AG04449 (cell line): ENCODE measurements around the gene MINAR1.
"Not testable (repeated sequence)": the region's sequence is repeated elsewhere in the genome, so short reads cannot be mapped to it uniquely, and the experiment has no call there.

Experiments
- CTCF ChIA-PET: fragments of 350-600 bp; formaldehyde crosslinking; extraction: SDS; loops from one replicate; lab custom pipeline; 2021; ENCODE audit warnings: antibody characterized with exemption; lab: Yijun Ruan, JAX
- POLR2A ChIA-PET: fragments of 400-600, 350-600 bp; formaldehyde crosslinking; extraction: SDS; loops from one replicate; lab custom pipeline; 2020; ENCODE audit warnings: antibody characterized with exemption, inconsistent platforms; lab: Yijun Ruan, JAX
- DNase-seq: peaks from one replicate; pipeline ENCODE4 v3.0.0-alpha.2; 2010; ENCODE audit warnings: low read depth, low spot score
- H3K4me3 ChIP-seq: 2 replicates; pipeline ENCODE4 v1.5.1; 2011; ENCODE audit warnings: low read depth, mild to moderate bottlenecking, control low read depth, low read length
- TF ChIP-seq, protein P1 (sequence below): IDR thresholded peaks from one replicate; pipeline ENCODE4 v1.5.1; 2011; ENCODE audit warnings: mild to moderate bottlenecking, moderate library complexity, low read length, control low read depth, inconsistent platforms; ENCODE audit not compliant: insufficient read depth; ENCODE audit errors: missing control alignments

MINAR1 gene

GRCh38 chr15:79412010-79412409 lies 20.1 kb upstream of the MINAR1 start:
- H3K4me3 ChIP-seq: no peak overlapping the region
- POLR2A ChIA-PET: no interaction called here
- no peak for DNase-seq
- TF ChIP-seq, protein P1, sequence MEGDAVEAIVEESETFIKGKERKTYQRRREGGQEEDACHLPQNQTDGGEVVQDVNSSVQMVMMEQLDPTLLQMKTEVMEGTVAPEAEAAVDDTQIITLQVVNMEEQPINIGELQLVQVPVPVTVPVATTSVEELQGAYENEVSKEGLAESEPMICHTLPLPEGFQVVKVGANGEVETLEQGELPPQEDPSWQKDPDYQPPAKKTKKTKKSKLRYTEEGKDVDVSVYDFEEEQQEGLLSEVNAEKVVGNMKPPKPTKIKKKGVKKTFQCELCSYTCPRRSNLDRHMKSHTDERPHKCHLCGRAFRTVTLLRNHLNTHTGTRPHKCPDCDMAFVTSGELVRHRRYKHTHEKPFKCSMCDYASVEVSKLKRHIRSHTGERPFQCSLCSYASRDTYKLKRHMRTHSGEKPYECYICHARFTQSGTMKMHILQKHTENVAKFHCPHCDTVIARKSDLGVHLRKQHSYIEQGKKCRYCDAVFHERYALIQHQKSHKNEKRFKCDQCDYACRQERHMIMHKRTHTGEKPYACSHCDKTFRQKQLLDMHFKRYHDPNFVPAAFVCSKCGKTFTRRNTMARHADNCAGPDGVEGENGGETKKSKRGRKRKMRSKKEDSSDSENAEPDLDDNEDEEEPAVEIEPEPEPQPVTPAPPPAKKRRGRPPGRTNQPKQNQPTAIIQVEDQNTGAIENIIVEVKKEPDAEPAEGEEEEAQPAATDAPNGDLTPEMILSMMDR: no peak
- CTCF ChIA-PET: interaction anchor here (4.2 kb wide), 1 partner anchor 30 kb away, joined by 17 read pairs; no protein-coding TSS in a partner anchor

- ChIA-PET POLR2A (no interaction called here), CTCF (interaction anchor here (4.2 kb wide), 1 partner anchor 31 kb away, joined by 17 read pairs; no protein-coding TSS in a partner anchor)
- no peak overlapping the region for H3K4me3 ChIP-seq
- TF ChIP-seq, protein P1: no peak
- no peak for DNase-seq
These were observed 19.7 kb upstream of the MINAR1 start for GRCh38 chr15:79412429-79412828.

DNA sequence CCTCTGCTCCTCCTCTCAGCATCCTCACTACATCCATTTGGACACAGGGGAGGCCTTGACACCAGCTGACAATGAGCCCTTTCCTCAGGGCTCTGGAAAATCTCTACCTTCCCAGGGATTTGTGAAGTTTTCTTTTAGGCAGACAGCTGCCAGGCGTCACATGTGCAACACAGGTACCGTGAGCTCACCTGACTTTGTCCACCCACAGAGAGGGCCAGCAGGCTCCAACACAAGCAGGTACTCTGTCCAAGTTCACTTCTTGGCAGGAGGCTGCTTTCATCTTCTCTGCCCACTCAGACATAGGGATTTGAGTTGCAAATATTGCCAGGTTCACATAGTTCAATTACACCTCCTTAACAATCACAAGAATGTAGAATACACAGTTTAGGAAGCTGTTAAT lies 15.3 kb upstream of the MINAR1 start:
- no peak for DNase-seq
- ChIA-PET POLR2A (no interaction called here), CTCF (interaction anchor here (1.0 to 1.3 kb wide), 3 partner anchors 11 to 36 kb away, joined by 3 to 4 read pairs (median 4); no protein-coding TSS in a partner anchor)
- TF ChIP-seq, protein P1: no peak
- no peak overlapping the region for H3K4me3 ChIP-seq

DNA sequence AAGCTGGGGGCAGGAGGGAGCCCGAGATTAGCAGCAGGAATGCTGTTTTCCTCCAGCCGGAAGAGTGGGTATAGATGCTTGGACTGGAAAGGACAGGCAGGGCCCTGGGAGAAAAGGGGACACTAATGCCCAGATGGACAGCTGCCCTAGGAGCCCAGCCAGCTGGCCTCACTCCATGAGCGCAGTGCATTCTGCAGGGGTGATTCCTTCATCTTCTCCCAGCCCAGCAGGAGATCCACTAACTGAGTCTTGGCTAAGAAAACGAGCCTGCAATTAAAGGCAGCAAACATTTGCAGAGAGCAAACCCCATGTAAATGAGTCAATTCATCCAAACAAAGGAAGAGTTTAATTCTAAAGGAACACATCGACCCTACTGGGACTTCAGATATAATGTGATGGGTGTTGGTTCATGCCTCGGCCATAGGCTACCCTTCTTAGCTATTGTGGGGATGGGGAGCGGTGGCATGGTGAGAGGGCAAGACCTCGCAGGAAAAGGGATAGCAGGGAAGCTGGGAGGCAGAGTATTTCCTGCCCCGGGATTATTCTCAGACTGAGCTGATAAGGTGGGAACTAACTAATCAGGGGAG lies 13.3 kb upstream of the MINAR1 start:
- DNase-seq: no peak
- ChIA-PET CTCF (interaction anchor here (0.9 to 2.9 kb wide), 4 partner anchors 12 to 437 kb away, joined by 3 to 11 read pairs (median 4); no protein-coding TSS in a partner anchor), POLR2A (no interaction called here)
- TF ChIP-seq, protein P1: no peak
- H3K4me3 ChIP-seq: no peak overlapping the region

GRCh38 chr15:79425591-79426295 lies 6.4 kb upstream of the MINAR1 start:
- POLR2A ChIA-PET: no interaction called here
- CTCF ChIA-PET: interaction anchor here (0.8 to 1.2 kb wide), 2 partner anchors 11 to 44 kb away, joined by 3 read pairs; no protein-coding TSS in a partner anchor
- TF ChIP-seq, protein P1: no peak
- DNase-seq: no peak
- no peak overlapping the region for H3K4me3 ChIP-seq

- POLR2A ChIA-PET, H3K4me3 ChIP-seq, DNase-seq: not testable (repeated sequence)
- CTCF ChIA-PET: interaction anchor here (1.9 to 2.5 kb wide), 2 partner anchors 423 to 426 kb away, joined by 6 to 10 read pairs; no protein-coding TSS in a partner anchor
These were observed 5.2 kb upstream of the MINAR1 start for GRCh38 chr15:79426899-79427298.
